KOPT-K1 (cell line): ENCODE measurements around the gene PID1.
"Not testable (repeated sequence)": the region's sequence is repeated elsewhere in the genome, so short reads cannot be mapped to it uniquely, and the experiment has no call there.

Experiments
- H3K27ac ChIP-seq: fragments of 200-600 bp; sonication (generic); 2 replicates; pipeline ENCODE4 v1.5.1; 2016; ENCODE audit warnings: antibody characterized with exemption, mild to moderate bottlenecking, low read depth, low read length; ENCODE audit not compliant: poor library complexity, severe bottlenecking
- H3K36me3 ChIP-seq: fragments of 200-600 bp; sonication (generic); 2 replicates; pipeline ENCODE4 v1.5.1; 2017; ENCODE audit warnings: antibody characterized with exemption, mild to moderate bottlenecking, low read length, moderate library complexity; ENCODE audit not compliant: insufficient read depth
- H3K9me3 ChIP-seq: fragments of 200-600 bp; sonication (generic); 2 replicates; pipeline ENCODE4 v1.5.1; 2017; ENCODE audit warnings: antibody characterized with exemption, low read length, mild to moderate bottlenecking; ENCODE audit not compliant: insufficient read depth, poor library complexity, severe bottlenecking

Gene PID1

DNA sequence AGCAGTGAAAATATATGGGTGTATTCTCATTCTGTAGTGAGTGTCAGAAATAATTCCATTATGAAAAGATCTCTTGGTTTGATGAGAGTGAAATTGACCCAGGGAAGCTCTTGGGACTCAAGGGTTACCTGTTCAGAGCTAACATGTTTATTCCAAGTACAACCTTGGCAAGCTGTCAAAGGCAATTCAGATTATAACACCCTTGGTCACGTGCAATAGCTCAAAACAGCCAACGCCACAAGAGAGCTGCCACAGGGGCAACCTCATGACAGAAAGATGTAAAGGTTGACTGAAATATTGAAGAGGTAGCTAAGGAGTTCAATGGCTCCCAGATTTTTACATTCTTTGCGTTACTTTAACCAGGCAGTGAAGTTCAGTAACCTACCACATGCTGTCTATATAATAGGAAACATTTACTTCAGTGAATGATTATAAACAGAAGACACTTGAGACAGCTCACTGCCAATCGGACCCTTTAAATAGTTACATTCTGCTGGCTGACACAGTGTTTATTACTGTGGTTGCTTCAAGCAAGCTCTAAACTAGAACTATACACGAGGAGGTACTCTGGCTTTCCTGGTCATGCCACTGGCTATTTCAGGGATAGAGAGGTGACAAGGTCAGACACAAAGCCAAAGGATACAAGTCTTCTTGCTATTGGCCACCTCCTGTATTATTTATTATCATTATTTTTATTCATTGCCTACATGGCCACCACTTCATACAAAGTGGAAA, 187.3 kb downstream of the PID1 start:
- Histone ChIP-seq H3K36me3 (no peaks in the 10 kb centered on the region), H3K9me3 (no peaks in the 10 kb centered on the region), H3K27ac (no peak overlapping the region)

DNA sequence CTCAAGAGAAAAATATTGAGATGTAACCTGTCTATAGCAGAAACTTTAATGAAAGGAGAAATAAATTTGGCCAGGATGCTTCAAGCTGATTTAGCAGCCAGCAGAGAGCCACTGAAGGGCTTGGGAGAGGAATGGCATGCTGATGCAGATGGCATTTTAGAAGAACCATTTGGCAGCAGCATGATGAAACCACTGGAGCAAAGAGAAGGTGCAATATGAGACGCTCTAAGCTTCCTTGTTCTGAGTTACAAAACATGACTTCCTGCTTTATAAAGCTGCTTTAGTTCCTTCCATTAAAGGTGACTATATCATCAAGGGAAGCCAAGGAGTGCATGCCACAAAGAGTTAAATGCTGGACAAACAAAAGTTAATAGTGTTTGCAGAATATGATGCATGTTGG, 189.7 kb downstream of the PID1 start:
- H3K9me3 ChIP-seq, result no peaks in the 10 kb centered on the region
- H3K27ac ChIP-seq, result no peak overlapping the region
- no peaks in the 10 kb centered on the region for H3K36me3 ChIP-seq

DNA sequence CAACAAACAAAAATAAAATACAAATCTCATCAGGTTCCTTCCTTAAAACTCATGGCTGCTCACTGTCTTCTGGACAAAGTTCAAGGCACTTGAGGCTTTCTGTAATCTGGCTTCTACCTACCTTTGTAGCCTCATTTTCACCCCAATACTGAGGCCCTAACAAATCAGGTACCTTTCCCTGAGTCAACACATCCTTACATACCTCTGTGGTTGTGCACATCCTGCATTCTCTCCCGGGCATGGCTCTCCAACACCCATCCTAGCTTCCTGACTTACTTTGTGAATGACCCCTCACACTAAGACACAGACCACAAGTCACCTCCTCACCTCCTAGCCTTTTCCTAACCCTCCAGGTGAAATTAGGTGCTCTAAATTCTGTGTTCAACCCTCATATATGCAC, 190.9 kb downstream of the PID1 start:
- no peaks in the 10 kb centered on the region for H3K36me3 ChIP-seq
- no peaks in the 10 kb centered on the region for H3K9me3 ChIP-seq
- no peak overlapping the region for H3K27ac ChIP-seq

DNA sequence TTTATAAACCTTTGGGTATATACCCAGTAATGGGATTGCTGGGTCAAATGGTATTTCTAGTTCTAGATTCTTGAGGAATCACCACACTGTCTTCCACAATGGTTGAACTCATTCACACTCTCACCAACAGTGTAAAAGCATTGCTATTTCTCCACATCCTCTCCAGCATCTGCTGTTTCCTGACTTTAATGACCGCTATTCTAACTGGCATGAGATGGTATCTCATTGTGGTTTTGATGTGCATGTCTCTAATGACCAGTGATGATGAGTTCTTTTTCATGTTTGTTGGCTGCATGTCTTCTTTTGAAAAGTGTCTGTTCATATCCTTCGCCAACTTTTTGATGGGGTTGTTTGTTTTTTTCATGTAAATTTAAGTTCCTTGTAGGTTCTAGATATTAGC, 194.2 kb downstream of the PID1 start:
- not testable (repeated sequence) for H3K36me3 ChIP-seq, H3K27ac ChIP-seq, H3K9me3 ChIP-seq

DNA sequence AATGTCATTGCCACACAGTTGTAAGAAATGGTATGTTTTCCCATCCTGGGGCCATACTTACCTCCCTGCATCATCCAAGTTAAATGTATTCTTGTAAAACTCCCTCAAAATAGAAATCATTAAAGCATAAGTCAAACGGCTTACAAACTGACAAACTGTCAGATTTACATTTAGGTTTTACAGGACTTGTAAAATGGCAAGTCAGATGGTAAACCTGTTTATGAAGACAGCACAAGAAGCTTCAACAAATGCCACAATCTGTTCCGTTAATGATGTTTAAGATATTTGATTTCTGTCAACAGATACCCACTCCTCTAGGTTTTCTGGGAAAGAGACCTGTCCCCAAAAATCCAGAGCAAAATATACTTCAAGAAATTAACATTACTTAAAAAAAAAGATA, 197.2 kb downstream of the PID1 start:
- Histone ChIP-seq H3K36me3 (no peaks in the 10 kb centered on the region), H3K27ac (no peak overlapping the region), H3K9me3 (no peaks in the 10 kb centered on the region)

DNA sequence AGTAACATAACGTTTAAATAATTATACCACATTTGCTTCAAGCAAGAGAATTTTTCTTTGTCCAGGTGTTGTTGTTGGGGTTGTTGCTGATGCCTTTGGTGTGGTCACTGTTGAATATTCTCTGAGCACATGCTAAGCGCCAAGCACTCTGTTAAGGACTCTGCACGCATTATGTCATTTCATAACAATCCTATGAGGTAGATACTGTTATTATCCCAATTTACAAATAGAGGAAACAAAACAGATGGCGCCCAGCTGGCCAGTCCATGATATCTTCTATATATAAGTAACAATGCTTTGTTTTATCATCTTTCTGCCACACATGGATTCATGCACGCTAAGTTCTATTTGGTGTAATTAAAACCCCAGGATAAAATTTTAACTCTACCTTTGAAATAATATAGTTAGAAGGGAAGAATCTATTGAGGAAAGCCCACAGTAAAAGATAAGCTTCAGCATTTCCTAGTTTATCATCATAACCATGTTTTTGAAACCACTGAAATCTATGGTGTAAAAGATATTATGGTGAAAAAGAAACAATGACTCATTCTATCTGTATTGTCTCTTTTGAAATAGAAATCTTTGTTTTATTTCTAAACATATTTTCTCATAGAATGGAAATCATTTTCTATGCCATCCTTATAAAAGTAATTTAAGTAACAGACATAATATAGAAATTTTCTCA, 199.7 kb downstream of the PID1 start:
- Histone ChIP-seq H3K36me3 (no peaks in the 10 kb centered on the region), H3K9me3 (no peaks in the 10 kb centered on the region), H3K27ac (no peak overlapping the region)

DNA sequence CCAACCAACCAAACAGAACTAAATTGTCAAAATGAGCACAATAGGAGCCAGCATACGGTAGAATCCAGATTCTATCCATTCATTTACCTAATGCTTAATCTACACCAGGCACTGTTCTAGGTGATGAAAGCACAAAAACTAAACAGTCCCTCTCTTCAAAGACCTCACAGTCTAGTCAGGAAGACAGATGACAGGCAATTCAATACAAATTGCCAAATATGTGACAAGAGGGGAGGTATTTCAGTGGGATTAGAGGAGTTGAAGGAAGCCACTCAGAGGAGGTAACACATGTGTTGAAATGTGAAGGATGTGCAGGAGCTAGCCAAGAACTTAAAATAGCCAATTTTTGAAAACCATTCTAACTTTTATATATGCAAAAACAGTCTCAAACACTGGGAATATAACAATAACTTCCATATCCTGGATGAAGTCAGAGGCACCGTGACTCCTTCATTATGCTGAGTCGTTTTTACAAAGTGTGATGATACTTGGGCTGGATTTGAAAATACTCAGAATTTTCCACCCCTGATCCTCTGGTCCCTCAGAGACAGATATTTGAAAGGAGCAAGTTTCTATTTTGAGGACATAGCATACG, 204.9 kb downstream of the PID1 start:
- Histone ChIP-seq H3K36me3 (no peaks in the 10 kb centered on the region), H3K9me3 (no peaks in the 10 kb centered on the region), H3K27ac (no peak overlapping the region)

DNA sequence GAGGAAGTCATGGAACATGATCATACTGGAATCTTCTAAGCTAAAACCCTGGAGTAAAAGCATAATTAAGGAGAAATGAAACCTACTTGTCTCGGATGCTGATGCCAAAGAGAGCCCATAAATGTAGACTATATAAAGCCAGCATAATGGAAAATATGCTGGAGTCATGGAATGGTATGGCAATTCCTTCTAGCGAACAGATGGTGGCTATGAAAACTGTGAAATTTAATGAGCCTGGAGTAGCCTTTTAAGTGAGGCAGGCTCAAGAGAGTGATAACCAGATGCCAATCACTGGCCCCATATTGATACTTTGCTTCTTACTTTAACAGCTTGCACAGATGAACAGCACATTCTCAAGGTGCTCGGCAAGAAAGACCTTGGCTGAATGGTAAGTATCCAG, 206.3 kb downstream of the PID1 start:
- no peaks in the 10 kb centered on the region for H3K9me3 ChIP-seq
- no peak overlapping the region for H3K27ac ChIP-seq
- no peaks in the 10 kb centered on the region for H3K36me3 ChIP-seq

DNA sequence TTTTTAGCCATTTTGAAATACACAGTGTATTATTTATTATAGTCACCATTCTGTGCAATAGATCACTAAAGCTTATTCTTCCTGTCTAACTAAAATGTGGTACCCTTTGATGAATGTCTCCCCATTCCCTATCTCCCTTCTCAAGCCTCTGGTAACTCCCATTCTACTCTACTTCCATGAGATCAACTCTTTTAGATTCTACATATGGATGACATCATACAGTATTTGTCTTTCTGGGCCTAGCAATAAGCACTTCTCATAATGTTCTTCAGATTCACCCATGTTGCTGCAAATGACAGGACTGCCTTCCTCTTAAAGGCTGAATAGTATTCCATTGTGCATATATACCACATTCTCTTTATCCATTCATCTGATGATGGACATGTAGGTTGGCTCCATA, 210.9 kb downstream of the PID1 start:
- H3K36me3 ChIP-seq, result no peaks in the 10 kb centered on the region
- H3K27ac ChIP-seq, result no peak overlapping the region
- no peaks in the 10 kb centered on the region for H3K9me3 ChIP-seq

DNA sequence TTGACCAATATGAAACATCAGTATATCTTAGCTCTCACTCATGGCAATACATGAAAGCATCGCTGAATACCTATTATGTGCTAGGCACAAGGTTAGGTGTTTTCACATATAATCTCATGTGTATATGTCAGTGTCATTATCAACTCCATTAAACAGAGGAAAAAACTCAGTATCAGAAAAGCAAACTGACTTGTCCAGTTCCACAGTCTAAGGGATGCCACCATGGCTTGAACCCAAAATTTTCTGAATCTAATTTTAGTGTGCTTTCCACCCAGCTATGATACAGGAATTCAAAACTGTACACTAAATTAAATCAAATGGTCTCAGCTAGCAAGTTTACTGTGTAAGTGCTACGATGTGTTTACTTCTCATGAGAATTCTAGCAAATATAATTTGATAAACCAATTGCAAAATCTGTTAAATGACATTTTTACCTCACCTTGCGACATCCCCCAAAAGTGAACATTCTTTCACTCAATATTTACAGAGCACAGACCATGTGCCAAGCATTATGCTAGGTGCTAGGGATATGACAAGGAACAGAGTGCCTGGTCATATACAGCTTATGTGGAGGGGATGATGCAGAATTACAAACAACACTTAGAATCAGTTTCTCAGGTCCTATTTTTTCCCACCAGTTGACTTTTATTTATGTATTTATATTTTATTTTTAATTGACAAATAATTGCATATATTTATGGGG, 211.6 kb downstream of the PID1 start:
- no peak overlapping the region for H3K27ac ChIP-seq

DNA sequence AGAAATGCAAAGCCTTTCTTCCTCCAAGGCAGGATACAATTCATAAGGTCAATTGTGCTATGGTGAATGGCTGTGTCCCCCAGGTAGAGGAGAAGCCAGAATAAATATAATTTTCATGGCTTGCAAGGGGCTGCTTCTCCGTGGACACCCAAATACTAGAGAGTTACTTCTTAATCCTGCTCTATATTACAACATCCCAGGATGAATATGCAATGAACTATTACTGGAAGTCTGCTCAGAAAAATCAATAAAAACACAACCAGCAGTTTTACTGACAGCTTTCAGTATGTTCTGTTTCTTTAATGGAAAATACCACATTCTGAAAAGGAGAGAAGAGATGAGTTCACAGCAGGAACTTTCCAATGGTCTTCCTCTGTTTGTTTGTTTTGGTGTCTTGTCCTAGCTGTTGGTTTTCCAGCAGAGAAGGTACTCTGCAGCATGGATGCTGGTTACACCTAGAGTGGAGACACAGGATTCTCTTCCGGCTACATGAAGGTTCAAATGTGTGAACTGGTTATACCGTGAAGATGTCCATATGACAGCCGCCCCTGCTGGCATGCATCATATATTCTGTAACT, 213.0 kb downstream of the PID1 start:
- no peaks in the 10 kb centered on the region for H3K36me3 ChIP-seq
- H3K9me3 ChIP-seq, result no peaks in the 10 kb centered on the region
- no peak overlapping the region for H3K27ac ChIP-seq

More for the DNA sequence above, 211.6 kb downstream of the PID1 start:
- Histone ChIP-seq H3K36me3 (no peaks in the 10 kb centered on the region), H3K9me3 (no peaks in the 10 kb centered on the region)

DNA sequence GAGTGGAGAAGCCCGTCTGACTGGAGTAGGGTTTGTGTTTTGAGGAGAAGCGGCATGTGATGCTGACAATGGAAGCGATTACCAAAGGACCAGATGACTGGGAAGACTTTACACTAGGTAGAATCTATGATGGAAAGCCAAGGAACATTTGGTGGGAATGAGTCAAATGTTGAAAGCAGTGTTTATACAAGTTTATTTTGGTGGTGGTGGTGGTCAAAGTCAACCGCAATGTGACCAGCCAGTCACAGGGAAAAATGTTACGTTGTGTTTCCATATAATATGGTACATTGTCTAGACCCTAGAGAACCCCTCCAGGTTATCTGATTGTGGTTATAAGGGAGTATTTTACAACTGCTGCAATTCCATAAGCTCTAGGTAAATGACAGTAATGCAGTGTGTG, 216.8 kb downstream of the PID1 start:
- Histone ChIP-seq H3K36me3 (no peaks in the 10 kb centered on the region), H3K9me3 (no peaks in the 10 kb centered on the region), H3K27ac (no peak overlapping the region)

DNA sequence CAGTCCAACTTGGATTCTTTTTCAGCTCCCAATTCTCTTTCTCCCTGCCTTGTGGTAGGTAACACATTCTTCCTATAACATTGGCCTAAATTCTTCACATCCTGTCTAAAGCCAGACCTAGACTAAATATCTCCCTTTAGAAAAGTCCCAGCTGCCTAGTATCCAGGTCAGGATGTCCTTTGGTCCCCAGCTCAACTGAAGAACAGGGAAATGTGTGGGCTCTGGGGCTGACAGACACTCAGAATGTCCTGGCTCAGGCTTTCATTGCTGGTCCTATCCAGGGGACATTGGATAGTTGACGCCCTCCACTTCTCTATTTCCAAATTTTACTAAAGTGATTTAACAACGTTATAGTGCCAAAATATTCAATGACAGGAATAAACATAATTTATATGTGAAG, 219.3 kb downstream of the PID1 start:
- Histone ChIP-seq H3K27ac (no peak overlapping the region), H3K36me3 (no peaks in the 10 kb centered on the region)

DNA sequence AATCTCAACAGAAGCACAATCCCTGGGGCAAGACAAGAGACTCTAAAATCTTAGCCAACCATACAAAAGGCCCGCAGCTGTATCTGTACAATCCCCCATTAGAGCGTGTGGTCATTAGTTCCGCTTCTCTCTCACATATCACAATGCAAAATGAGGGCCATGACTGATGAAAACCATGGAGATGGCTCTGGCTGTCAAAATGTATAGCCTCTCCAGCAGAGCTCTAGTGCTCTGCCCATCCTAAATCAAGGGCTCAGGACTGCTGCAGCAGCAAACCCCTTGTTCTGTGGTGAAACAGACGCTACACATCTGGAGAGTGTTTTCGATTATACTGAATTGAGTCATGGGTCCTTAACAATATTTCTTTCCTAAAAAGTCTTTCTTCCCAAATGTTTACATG, 221.0 kb downstream of the PID1 start:
- H3K9me3 ChIP-seq, result no peaks in the 10 kb centered on the region
- H3K36me3 ChIP-seq, result no peaks in the 10 kb centered on the region
- H3K27ac ChIP-seq, result no peak overlapping the region

More for the DNA sequence above, 219.3 kb downstream of the PID1 start:
- H3K9me3 ChIP-seq, result no peaks in the 10 kb centered on the region

DNA sequence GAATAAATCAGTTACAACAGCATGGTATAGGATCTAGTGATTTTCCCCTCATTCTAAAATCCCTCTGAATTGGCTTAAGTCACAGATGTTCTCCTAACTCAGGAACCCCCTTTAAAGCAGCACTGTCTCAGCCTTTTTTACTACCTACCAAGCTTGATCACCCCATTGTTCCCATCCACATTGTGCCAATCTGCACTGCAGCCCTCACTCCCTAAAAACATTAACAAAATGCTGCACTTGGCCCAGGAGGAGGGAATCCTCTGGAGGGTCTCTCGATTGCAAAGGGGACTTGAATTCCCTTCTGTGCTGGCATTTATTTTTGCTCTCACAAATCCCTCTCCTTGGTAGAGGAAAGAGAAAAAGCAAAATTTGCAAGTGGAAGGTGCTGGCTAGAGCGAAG, 223.0 kb downstream of the PID1 start:
- no peaks in the 10 kb centered on the region for H3K36me3 ChIP-seq
- H3K9me3 ChIP-seq, result no peaks in the 10 kb centered on the region
- no peak overlapping the region for H3K27ac ChIP-seq
